DMS79 treated with DMSO at 0.1 percent for 48 hours (cell line): ENCODE data around the gene PDP2.

Source experiments
- DNase-seq: peaks from one replicate; lab custom pipeline; 2025; lab: John Stamatoyannopoulos, UW

PDP2 gene

DNA sequence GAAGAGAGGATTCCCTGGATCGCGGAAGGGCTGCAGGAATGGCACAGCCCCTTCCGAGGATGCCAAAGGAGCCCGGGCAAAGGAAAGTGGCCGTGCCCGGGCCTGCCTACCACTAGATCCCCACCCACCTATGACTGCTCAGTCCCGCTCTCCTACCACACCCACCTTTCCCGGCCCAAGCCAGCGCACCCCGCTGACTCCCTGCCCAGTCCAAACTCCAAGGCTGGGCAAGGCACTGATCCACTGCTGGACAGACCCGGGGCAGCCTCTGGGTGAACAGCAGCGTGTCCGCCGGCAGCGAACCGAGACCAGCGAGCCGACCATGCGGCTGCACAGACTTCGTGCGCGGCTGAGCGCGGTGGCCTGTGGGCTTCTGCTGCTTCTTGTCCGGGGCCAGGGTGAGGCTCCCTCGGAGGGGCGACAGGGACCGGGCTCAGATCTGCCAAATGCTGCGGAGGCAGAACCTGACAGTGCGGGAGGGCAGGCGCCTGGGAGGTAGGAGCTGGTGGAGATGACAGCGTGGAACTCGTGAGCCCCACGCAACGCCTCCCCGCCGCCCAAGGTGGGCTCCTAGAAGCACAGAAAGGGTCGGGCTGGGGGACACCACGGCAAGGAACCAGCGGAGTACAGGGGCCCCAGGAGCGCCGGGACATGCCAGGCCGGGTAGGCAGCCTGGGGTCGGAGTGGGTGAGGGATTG lies 55.1 kb downstream of the PDP2 start, which contains the start of gene CES2:
TSS of gene CES2 (plus strand) at position 203 of the 698 bp plus-strand sequence. CDS start at position 323, 120 bp downstream.
- no peak for DNase-seq

DNA sequence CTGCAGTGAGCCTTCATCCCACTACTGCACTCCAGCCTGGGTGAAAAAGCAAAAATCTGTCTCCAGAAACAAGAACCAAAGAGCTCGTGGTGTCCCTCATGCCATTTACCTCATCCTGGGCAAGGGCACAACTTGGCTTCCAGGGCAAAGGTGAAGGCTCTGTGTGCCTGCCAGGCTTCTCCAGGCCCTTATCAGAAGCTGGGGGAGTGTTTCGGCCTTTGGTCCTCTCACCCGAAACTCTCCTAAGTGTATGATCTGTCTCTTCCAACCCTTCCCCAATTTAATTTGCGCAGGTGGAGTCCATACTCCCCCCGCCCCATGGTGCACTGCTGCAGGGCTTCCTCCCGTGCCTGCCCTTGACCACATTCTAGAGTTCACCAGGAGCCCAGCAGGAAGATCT lies 56.1 kb downstream of the PDP2 start:
- no peak for DNase-seq

DNA sequence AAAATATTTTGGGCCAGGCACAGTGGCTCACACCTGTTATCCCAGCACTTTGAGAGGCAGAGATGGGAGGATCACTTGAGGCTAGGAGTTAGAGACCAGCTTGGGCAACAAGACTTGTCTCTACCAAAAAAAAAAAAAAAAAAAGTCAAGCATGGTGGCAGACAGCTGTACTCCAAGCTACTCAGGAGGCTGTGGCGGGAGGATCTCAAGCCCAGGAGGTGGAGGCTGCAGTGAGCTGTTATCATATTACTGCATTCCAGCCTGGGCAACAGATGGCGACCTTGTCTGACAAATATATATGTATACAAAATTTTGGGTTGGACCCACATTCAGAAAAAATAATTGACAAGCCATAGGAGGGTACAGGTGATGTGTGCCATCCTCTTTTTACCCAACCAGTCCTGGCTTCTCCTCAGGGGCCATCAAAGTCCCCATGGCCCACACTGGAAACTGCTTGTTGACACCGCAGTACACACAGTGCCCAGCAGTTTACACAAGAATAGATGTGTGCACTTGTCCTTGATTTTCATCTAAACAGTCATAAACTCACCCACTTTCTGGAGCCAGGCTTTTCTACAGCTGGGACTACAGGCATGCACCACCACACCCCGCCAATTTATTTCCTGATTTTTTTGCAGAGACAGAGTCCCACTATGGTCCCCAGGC lies 56.7 kb downstream of the PDP2 start:
- no peak for DNase-seq

DNA sequence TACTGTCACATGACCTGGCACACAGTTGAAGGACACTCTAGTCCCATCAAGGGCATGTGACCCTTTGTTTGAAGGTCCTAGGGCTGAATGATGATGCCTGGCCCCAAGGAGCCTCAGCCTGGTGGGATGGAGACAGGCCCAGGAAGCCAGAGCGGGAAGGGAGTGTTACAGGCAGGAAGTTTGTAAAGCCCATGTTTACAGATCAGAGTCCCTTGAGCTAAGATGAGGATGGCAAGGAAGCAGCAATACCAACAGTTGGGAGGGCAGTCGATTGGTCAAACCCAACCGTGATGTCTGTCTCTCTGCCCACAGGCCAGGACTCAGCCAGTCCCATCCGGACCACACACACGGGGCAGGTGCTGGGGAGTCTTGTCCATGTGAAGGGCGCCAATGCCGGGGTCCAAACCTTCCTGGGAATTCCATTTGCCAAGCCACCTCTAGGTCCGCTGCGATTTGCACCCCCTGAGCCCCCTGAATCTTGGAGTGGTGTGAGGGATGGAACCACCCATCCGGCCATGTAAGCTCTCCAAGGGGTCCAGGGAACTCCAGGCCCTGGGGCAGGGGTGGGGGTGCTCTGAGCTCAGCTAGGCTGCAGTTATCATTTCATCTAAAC lies 57.5 kb downstream of the PDP2 start:
- DNase-seq = no peak

DNA sequence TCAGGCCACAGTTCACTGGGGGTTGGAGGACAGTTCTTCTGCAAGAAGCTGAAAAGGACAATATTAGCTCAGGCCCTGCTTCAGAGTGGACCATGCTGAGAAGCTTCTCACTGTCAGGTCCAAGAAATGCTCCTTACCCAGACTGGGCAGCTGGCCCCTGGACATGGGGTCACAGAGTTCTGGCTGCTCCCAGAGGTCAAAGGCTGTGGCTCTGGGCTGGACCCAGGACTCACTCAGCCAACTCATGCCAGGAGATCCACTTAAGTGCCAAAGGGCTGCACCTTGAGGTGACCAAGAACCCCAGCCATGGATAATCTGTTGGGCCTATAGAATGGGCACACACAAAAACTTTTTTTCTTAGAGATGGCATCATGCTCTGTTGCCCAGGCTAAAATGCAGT lies 59.1 kb downstream of the PDP2 start:
- DNase-seq = no peak

DNA sequence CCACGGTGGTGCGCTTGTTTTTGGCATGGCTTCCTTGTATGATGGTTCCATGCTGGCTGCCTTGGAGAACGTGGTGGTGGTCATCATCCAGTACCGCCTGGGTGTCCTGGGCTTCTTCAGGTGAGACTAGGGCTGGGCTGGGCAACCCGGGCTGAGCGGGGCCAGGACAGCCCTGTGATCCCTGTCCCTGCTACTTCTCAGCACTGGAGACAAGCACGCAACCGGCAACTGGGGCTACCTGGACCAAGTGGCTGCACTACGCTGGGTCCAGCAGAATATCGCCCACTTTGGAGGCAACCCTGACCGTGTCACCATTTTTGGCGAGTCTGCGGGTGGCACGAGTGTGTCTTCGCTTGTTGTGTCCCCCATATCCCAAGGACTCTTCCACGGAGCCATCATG lies 59.9 kb downstream of the PDP2 start:
- DNase-seq = no peak
